ENCODE data around the gene SNX10.

GRCh38 chr7:26250239-26250638, 41.4 kb upstream of the SNX10 start:
- TF ChIP-seq POLR2A (IDR thresholded peaks at IDR 0.05), result no peak
- TF ChIP-seq, protein P1, sequence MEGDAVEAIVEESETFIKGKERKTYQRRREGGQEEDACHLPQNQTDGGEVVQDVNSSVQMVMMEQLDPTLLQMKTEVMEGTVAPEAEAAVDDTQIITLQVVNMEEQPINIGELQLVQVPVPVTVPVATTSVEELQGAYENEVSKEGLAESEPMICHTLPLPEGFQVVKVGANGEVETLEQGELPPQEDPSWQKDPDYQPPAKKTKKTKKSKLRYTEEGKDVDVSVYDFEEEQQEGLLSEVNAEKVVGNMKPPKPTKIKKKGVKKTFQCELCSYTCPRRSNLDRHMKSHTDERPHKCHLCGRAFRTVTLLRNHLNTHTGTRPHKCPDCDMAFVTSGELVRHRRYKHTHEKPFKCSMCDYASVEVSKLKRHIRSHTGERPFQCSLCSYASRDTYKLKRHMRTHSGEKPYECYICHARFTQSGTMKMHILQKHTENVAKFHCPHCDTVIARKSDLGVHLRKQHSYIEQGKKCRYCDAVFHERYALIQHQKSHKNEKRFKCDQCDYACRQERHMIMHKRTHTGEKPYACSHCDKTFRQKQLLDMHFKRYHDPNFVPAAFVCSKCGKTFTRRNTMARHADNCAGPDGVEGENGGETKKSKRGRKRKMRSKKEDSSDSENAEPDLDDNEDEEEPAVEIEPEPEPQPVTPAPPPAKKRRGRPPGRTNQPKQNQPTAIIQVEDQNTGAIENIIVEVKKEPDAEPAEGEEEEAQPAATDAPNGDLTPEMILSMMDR (IDR thresholded peaks at IDR 0.05), result no peak
